HepG2 (cell line): Measurements from ENCODE around the gene ADARB2. TPM values are rescaled to one million over a fixed set of nuclear protein-coding genes. Genes with fewer than 3 reads are reported as not detected.

Experiments used
- CREM ChIP-seq, 2 experiments: sonication (generic) in 1 of 2; formaldehyde crosslinking in 1 of 2; IDR thresholded peaks; 2 replicates each; pipeline versions ENCODE4 v1.4.0 to v1.6.1; 2016 to 2020; ENCODE audit warnings: antibody characterized with exemption in 1 of 2, mild to moderate bottlenecking in 1 of 2, missing genetic modification reagents in 1 of 2
- EP300 ChIP-seq, 3 experiments: sonication (generic) in 1 of 3; formaldehyde crosslinking in 1 of 3; IDR thresholded peaks; 2 replicates each; pipeline versions ENCODE4 v1.5.1 to v1.6.1; 2011 to 2020; ENCODE audit warnings: low read depth in 2 of 3, low read length in 2 of 3, borderline replicate concordance in 1 of 3, improper control_type of control experiment in 1 of 3, mild to moderate bottlenecking in 1 of 3, missing genetic modification reagents in 1 of 3, moderate library complexity in 1 of 3
- FOXA1 ChIP-seq, 2 experiments: fragments of 450-650 bp in 1 of 2; sonication (generic) in 1 of 2; formaldehyde crosslinking in 1 of 2; IDR thresholded peaks; 2 replicates each; pipeline versions ENCODE4 v1.4.0 to v1.6.1; 2016 to 2020; ENCODE audit warnings: missing genetic modification reagents in 1 of 2
- MAZ ChIP-seq, 2 experiments: sonication (generic) in 1 of 2; formaldehyde crosslinking in 1 of 2; IDR thresholded peaks; 2 replicates each; pipeline versions ENCODE4 v1.5.0 to v1.6.1; 2012 to 2020; ENCODE audit warnings: low read depth in 2 of 2, mild to moderate bottlenecking in 2 of 2, borderline replicate concordance in 1 of 2, improper control_type of control experiment in 1 of 2, low read length in 1 of 2, missing genetic modification reagents in 1 of 2, moderate library complexity in 1 of 2
- NFAT5 ChIP-seq: sonication (generic); formaldehyde crosslinking; IDR thresholded peaks from 2 replicates; pipeline ENCODE4 v1.4.0; 2020; ENCODE audit warnings: missing genetic modification reagents
- NFRKB ChIP-seq: fragments of 450-650 bp; IDR thresholded peaks from 2 replicates; pipeline ENCODE4 v1.6.1; 2017
- PCBP2 ChIP-seq: fragments of 200-400 bp; formaldehyde crosslinking; optimal IDR thresholded peaks from 2 replicates; pipeline ENCODE3; 2018; ENCODE audit warnings: low read length, low read depth; ENCODE audit not compliant: poor library complexity, severe bottlenecking
- PRDM10 ChIP-seq: sonication (generic); formaldehyde crosslinking; IDR thresholded peaks from 2 replicates; pipeline ENCODE4 v1.4.0; 2020; ENCODE audit warnings: low read depth, missing genetic modification reagents
- REL ChIP-seq: sonication (generic); formaldehyde crosslinking; conservative IDR thresholded peaks from 2 replicates; pipeline ENCODE4 v1.8.0; 2022; ENCODE audit warnings: mild to moderate bottlenecking, missing genetic modification reagents, moderate library complexity
- SKIL ChIP-seq: sonication (generic); formaldehyde crosslinking; IDR thresholded peaks from 2 replicates; pipeline ENCODE4 v1.8.0; 2022; ENCODE audit warnings: missing genetic modification reagents, mild to moderate bottlenecking, moderate library complexity, borderline replicate concordance
- SNAPC2 ChIP-seq: sonication (generic); formaldehyde crosslinking; IDR thresholded peaks from 2 replicates; pipeline ENCODE4 v1.8.1; 2022; ENCODE audit warnings: mild to moderate bottlenecking, missing genetic modification reagents
- U2AF1 ChIP-seq: fragments of 200-400 bp; formaldehyde crosslinking; optimal IDR thresholded peaks from 2 replicates; pipeline ENCODE3; 2017; ENCODE audit warnings: mild to moderate bottlenecking, low read depth, low read length
- ZBTB8A ChIP-seq: sonication (generic); formaldehyde crosslinking; IDR thresholded peaks from 2 replicates; pipeline ENCODE4 v1.4.0; 2020; ENCODE audit warnings: mild to moderate bottlenecking, low read depth, missing genetic modification reagents, borderline replicate concordance
- ZFP62 ChIP-seq: sonication (generic); formaldehyde crosslinking; IDR thresholded peaks from 2 replicates; pipeline ENCODE4 v1.4.0; 2020; ENCODE audit warnings: missing genetic modification reagents
- ZMYM3 ChIP-seq: sonication (generic); formaldehyde crosslinking; IDR thresholded peaks from 2 replicates; pipeline ENCODE4 v1.5.1; 2020; ENCODE audit warnings: mild to moderate bottlenecking, missing genetic modification reagents
- ZNF17 ChIP-seq: sonication (generic); formaldehyde crosslinking; IDR thresholded peaks from 2 replicates; pipeline ENCODE4 v1.5.0; 2020; ENCODE audit warnings: mild to moderate bottlenecking, missing genetic modification reagents
- ZNF3 ChIP-seq: IDR thresholded peaks from 2 replicates; pipeline ENCODE4 v1.7.0; 2017; ENCODE audit warnings: inconsistent platforms
- polyA plus RNA-seq, 8 experiments: library from polyadenylated mRNA; depleted of rRNA in 3 of 8; stranded (reverse) in 7 of 8; unstranded in 1 of 8; fragments of >200 nt; fragmentation: Illumina TruSeq in 4 of 8; extraction: Trizol in 4 of 8; gene quantifications; 2 replicates each; pipeline versions ENCODE4 v1.2.1 to v1.2.3, GENCODE V29; 2011 to 2016; ENCODE audit warnings: low read depth in 4 of 8, missing spikeins in 1 of 8, mixed read lengths in 1 of 8; ENCODE audit not compliant: insufficient read depth in 1 of 8
- total RNA-seq, 5 experiments: library from RNA; depleted of rRNA; stranded (reverse); fragments of >200 nt; fragmentation: Illumina TruSeq; extraction: Trizol; gene quantifications; 2 replicates each; pipeline ENCODE4 v1.2.3, GENCODE V29; 2016; ENCODE audit warnings: low read depth in 1 of 5

ADARB2 gene
- total and polyA plus RNA-seq, 2 of the 13 experiments (the other 11 are each of a cell fraction or from before 2014, with no cell fraction given), result not detected

GRCh38 chr10:1369665-1370064, 367.7 kb downstream of the ADARB2 start (continued):
- no peak for TF ChIP-seq NFAT5 (CRISPR knock-in tag)
- TF ChIP-seq EP300 (IDR thresholded peaks at IDR 0.05; ENCODE audit: low read depth in 2 of 2, low read length in 2 of 2), result peak in 1 of 2 experiments; percentile 47; a peak in 2 of 4 replicates
- no peak for TF ChIP-seq EP300 (CRISPR knock-in tag; IDR thresholded peaks at IDR 0.05; ENCODE audit: borderline replicate concordance)
- no peak for TF ChIP-seq U2AF1
- TF ChIP-seq PRDM10 (CRISPR knock-in tag), result peak; percentile 84
- TF ChIP-seq ZNF3, result no peak
- TF ChIP-seq ZMYM3, result 0 out of 2 replicates have a peak, but pooled peaks have one; percentile 40
- TF ChIP-seq REL (CRISPR knock-in tag), result no peak
- TF ChIP-seq FOXA1 (IDR thresholded peaks at IDR 0.05), result no peak
- no peak for TF ChIP-seq FOXA1 (CRISPR knock-in tag; IDR thresholded peaks at IDR 0.05)
- no peak for TF ChIP-seq NFRKB
- TF ChIP-seq MAZ (IDR thresholded peaks at IDR 0.05; ENCODE audit: borderline replicate concordance, low read depth, low read length), result no peak
- TF ChIP-seq MAZ (CRISPR knock-in tag; IDR thresholded peaks at IDR 0.05; ENCODE audit: low read depth), result no peak
- TF ChIP-seq ZNF17 (CRISPR knock-in tag), result no peak
- no peak for TF ChIP-seq ZFP62 (CRISPR knock-in tag)
- no peak for TF ChIP-seq PCBP2
- no peak for TF ChIP-seq ZBTB8A
- no peak for TF ChIP-seq CREM (IDR thresholded peaks at IDR 0.05)
- TF ChIP-seq CREM (CRISPR knock-in tag; IDR thresholded peaks at IDR 0.05), result no peak
- no peak for TF ChIP-seq SKIL (CRISPR knock-in tag)
- TF ChIP-seq SNAPC2 (CRISPR knock-in tag), result no peak
